ENCODE results near the gene RELB. TPM values are rescaled to one million over a fixed set of nuclear protein-coding genes. Genes with fewer than 3 reads are reported as not detected.

RELB gene
- polyA plus RNA-seq, 2 of the 4 experiments (the other 2 are of a cell fraction): 8.1 to 9.6 TPM

- TF ChIP-seq CTCF (IDR thresholded peaks at IDR 0.05) (no peak), USF2 (IDR thresholded peaks at IDR 0.05) (no peak), ATOH8 (CRISPR knock-in tag; IDR thresholded peaks at IDR 0.05; ENCODE audit: low read depth) (no peak), GATA3 (IDR thresholded peaks at IDR 0.05; ENCODE audit: borderline replicate concordance) (peak; percentile 42; the same call in 1 of the 2 replicates), HES2 (IDR thresholded peaks at IDR 0.05) (no peak), MYC (IDR thresholded peaks at IDR 0.05; ENCODE audit: borderline replicate concordance, low read length) (peak; percentile 41; the same call in 1 of the 2 replicates), NPAS2 (CRISPR knock-in tag; IDR thresholded peaks at IDR 0.05; ENCODE audit: borderline replicate concordance) (no peak), REST (IDR thresholded peaks at IDR 0.05) (0 out of 2 replicates have a peak, but pooled peaks have one; percentile 25), EHF (CRISPR knock-in tag; IDR thresholded peaks at IDR 0.05) (no peak), SMC3 (IDR thresholded peaks at IDR 0.05) (no peak), CBX8 (IDR thresholded peaks at IDR 0.05) (no peak), RFX5 (IDR thresholded peaks at IDR 0.05) (no peak), FOXS1 (CRISPR knock-in tag; IDR thresholded peaks at IDR 0.05) (no peak), HEYL (CRISPR knock-in tag; IDR thresholded peaks at IDR 0.05) (no peak), HOXB13 (CRISPR knock-in tag; IDR thresholded peaks at IDR 0.05; ENCODE audit: low read depth) (no peak), EP300 (IDR thresholded peaks at IDR 0.05) (no peak), HOXA7 (CRISPR knock-in tag; IDR thresholded peaks at IDR 0.05) (no peak), SREBF2 (IDR thresholded peaks at IDR 0.05) (no peak), MAX (IDR thresholded peaks at IDR 0.05) (peak; percentile 90), FOSB (CRISPR knock-in tag; IDR thresholded peaks at IDR 0.05) (no peak), JUNB (IDR thresholded peaks at IDR 0.05) (no peak), RNF2 (IDR thresholded peaks at IDR 0.05; ENCODE audit: borderline replicate concordance, low read depth) (no peak), BHLHE40 (IDR thresholded peaks at IDR 0.05; ENCODE audit: low read depth, low read length) (no peak), JUN (IDR thresholded peaks at IDR 0.05) (peak; percentile 85 to 98), CHD2 (IDR thresholded peaks at IDR 0.05; ENCODE audit: low read length, partially characterized antibody) (no peak), CEBPB (IDR thresholded peaks at IDR 0.05) (no peak), NR3C1 (IDR thresholded peaks at IDR 0.05) (no peak), ZSCAN20 (CRISPR knock-in tag; IDR thresholded peaks at IDR 0.05) (no peak), EHMT2 (IDR thresholded peaks at IDR 0.05; ENCODE audit: low read depth) (no peak), KDM1A (IDR thresholded peaks at IDR 0.05; ENCODE audit: low read depth) (no peak), RCOR1 (IDR thresholded peaks at IDR 0.05; ENCODE audit: low read depth, low read length) (no peak), ZNF302 (CRISPR knock-in tag; IDR thresholded peaks at IDR 0.05) (no peak), CHD4 (IDR thresholded peaks at IDR 0.05; ENCODE audit: borderline replicate concordance) (no peak), HDAC2 (IDR thresholded peaks at IDR 0.05) (no peak), HOXB5 (CRISPR knock-in tag; IDR thresholded peaks at IDR 0.05) (no peak), PHF8 (IDR thresholded peaks at IDR 0.05; ENCODE audit: borderline replicate concordance, low read depth) (peak; percentile 98)
Measured at GRCh38 chr19:45038931-45039893, 37.9 kb downstream of the RELB start, which contains the start of gene CLASRP (continued).

Data from A549 (cell line).